IMR-90 (cell line): ENCODE results near the gene TMPRSS12. TPM values are rescaled to one million over a fixed set of nuclear protein-coding genes. Genes with fewer than 3 reads are reported as not detected.
"Not testable (repeated sequence)": the region's sequence is repeated elsewhere in the genome, so short reads cannot be mapped to it uniquely, and the experiment has no call there.

Source experiments
- ATAC-seq: fragments of 200-7000 bp; cut with Tn5 transposase; 2 replicates; pipeline ENCODE4 v1.9.1; 2020; ENCODE audit warnings: low read depth, mild to moderate bottlenecking, moderate library complexity
- BruUV-seq: library from RNA; stranded (reverse); fragments of 400-500 nt; replicated peaks from 2 replicates; lab custom pipeline; 2021; lab: Mats Ljungman, UMichigan
- CTCF ChIA-PET: fragments of 300-600 bp; formaldehyde crosslinking; extraction: SDS; loops from one replicate; lab custom pipeline; 2021; ENCODE audit warnings: antibody characterized with exemption; lab: Yijun Ruan, JAX
- POLR2A ChIA-PET: fragments of 300-600 bp; sonication (Branson Sonifier 250); formaldehyde crosslinking; loops from one replicate; lab custom pipeline; 2022; ENCODE audit warnings: antibody characterized with exemption; ENCODE audit not compliant: unreplicated experiment; lab: Charles Lee
- DNase-seq: peaks from one replicate; pipeline ENCODE4 v3.0.0; 2013
- H2AFZ ChIP-seq: replicated peaks from 2 replicates; pipeline ENCODE3; 2013; ENCODE audit warnings: low read length, mild to moderate bottlenecking; ENCODE audit not compliant: poor library complexity
- H2AK5ac ChIP-seq: 2 replicates; pipeline ENCODE4 v1.6.1; 2013; ENCODE audit warnings: low read depth, low read length, inconsistent platforms
- H2AK9ac ChIP-seq: replicated peaks from 2 replicates; pipeline ENCODE3; 2013; ENCODE audit warnings: mild to moderate bottlenecking, low read depth, low read length, moderate library complexity; ENCODE audit not compliant: poor library complexity
- H2BK120ac ChIP-seq: 2 replicates; pipeline ENCODE4 v1.6.1; 2013; ENCODE audit warnings: low read depth, low read length, inconsistent platforms
- H2BK15ac ChIP-seq: 3 replicates; pipeline ENCODE4 v1.6.1; 2013; ENCODE audit warnings: low read depth, low read length, inconsistent platforms
- H2BK20ac ChIP-seq: 2 replicates; pipeline ENCODE4 v1.6.1; 2013; ENCODE audit warnings: low read depth, mild to moderate bottlenecking, inconsistent platforms, low read length, moderate library complexity
- H2BK5ac ChIP-seq: 2 replicates; pipeline ENCODE4 v1.6.1; 2013; ENCODE audit warnings: mild to moderate bottlenecking, low read depth, low read length, inconsistent platforms; ENCODE audit not compliant: poor library complexity, severe bottlenecking
- H3K14ac ChIP-seq: replicated peaks from 2 replicates; pipeline ENCODE4 v1.6.1; 2013; ENCODE audit warnings: low read depth, low read length, inconsistent platforms
- H3K18ac ChIP-seq: 2 replicates; pipeline ENCODE4 v1.6.1; 2013; ENCODE audit warnings: low read depth, low read length, control low read depth
- H3K23ac ChIP-seq: 2 replicates; pipeline ENCODE4 v1.6.1; 2013; ENCODE audit warnings: low read depth, low read length, inconsistent platforms
- H3K27ac ChIP-seq: 2 replicates; pipeline ENCODE4 v1.5.1; 2013; ENCODE audit warnings: mild to moderate bottlenecking, control low read depth, low read length; ENCODE audit not compliant: insufficient read depth
- H3K27me3 ChIP-seq: 2 replicates; pipeline ENCODE4 v1.6.1; 2013; ENCODE audit warnings: low read length; ENCODE audit not compliant: control insufficient read depth, insufficient read depth
- H3K36me3 ChIP-seq: 2 replicates; pipeline ENCODE4 v1.6.1; 2013; ENCODE audit warnings: low read length, mixed read lengths; ENCODE audit not compliant: control insufficient read depth, insufficient read depth
- H3K4ac ChIP-seq: 2 replicates; pipeline ENCODE4 v1.6.1; 2013; ENCODE audit warnings: low read depth, low read length, inconsistent platforms
- H3K4me1 ChIP-seq: 2 replicates; pipeline ENCODE4 v1.6.1; 2013; ENCODE audit warnings: low read length, mixed read lengths; ENCODE audit not compliant: control insufficient read depth, insufficient read depth
- H3K4me2 ChIP-seq: 2 replicates; pipeline ENCODE4 v1.6.1; 2013; ENCODE audit warnings: low read depth, mild to moderate bottlenecking, control low read depth, low read length, moderate library complexity
- H3K4me3 ChIP-seq: 2 replicates; pipeline ENCODE4 v1.5.1; 2013; ENCODE audit warnings: low read depth, mild to moderate bottlenecking, control low read depth, low read length, moderate library complexity; ENCODE audit not compliant: insufficient read depth
- H3K56ac ChIP-seq: 2 replicates; pipeline ENCODE4 v1.6.1; 2013; ENCODE audit warnings: low read length, inconsistent platforms; ENCODE audit not compliant: insufficient read depth; ENCODE audit errors: extremely low read depth
- H3K79me1 ChIP-seq, 2 experiments: 2 replicates each; pipeline ENCODE4 v1.6.1; 2013; ENCODE audit warnings: low read length in 2 of 2, inconsistent platforms in 1 of 2, low read depth in 1 of 2
- H3K9ac ChIP-seq: 2 replicates; pipeline ENCODE4 v1.6.1; 2013; ENCODE audit warnings: low read depth, low read length, control low read depth
- H3K9me1 ChIP-seq: 2 replicates; pipeline ENCODE4 v1.6.1; 2013; ENCODE audit warnings: low read length, inconsistent platforms; ENCODE audit not compliant: insufficient read depth
- H3K9me3 ChIP-seq: 2 replicates; pipeline ENCODE4 v1.6.1; 2013; ENCODE audit warnings: low read length; ENCODE audit not compliant: control insufficient read depth, insufficient read depth
- H4K20me1 ChIP-seq: 2 replicates; pipeline ENCODE4 v1.6.1; 2013; ENCODE audit warnings: low read length, inconsistent platforms; ENCODE audit not compliant: insufficient read depth
- H4K5ac ChIP-seq: 2 replicates; pipeline ENCODE4 v1.6.1; 2013; ENCODE audit warnings: mild to moderate bottlenecking, low read depth, low read length, control low read depth
- H4K8ac ChIP-seq, 2 experiments: 2 replicates each; pipeline ENCODE4 v1.6.1; 2013; ENCODE audit warnings: low read depth in 2 of 2, low read length in 2 of 2, control low read depth in 1 of 2, inconsistent platforms in 1 of 2
- H4K91ac ChIP-seq: 2 replicates; pipeline ENCODE4 v1.6.1; 2013; ENCODE audit warnings: low read depth, low read length, inconsistent platforms; ENCODE audit not compliant: insufficient read depth
- WGBS, 2 experiments: methylation state at CpG; one replicate each; pipeline versions ENCODE4 v1.1.5 to v1.1.7; 2013; ENCODE audit warnings: missing lambda C conversion rate in 2 of 2; ENCODE audit not compliant: insufficient read length in 1 of 2; ENCODE audit errors: extremely low coverage in 2 of 2; 5-methylcytosine and 5-hydroxymethylcytosine counted together
- dilution Hi-C: fragments of 300-500 bp; cut with HindIII; formaldehyde crosslinking; loops from one replicate; pipeline ENCODE4 v1.14.3; 2018; ENCODE audit warnings: low sequenced_read_pairs; ENCODE audit not compliant: unreplicated experiment
- in situ Hi-C: fragments of 300-500 bp; cut with MboI; formaldehyde crosslinking; loops from 3 replicates; pipeline ENCODE4 v1.14.3; 2019; ENCODE audit warnings: low sequenced_read_pairs, inconsistent platforms, mixed read lengths
- intact Hi-C: fragments of 100-400 bp; cut with micrococcal nuclease; formaldehyde crosslinking; loops from 2 replicates; pipeline ENCODE4 v1.10.0; 2022
- polyA plus RNA-seq, 3 experiments: library from polyadenylated mRNA; depleted of rRNA; stranded (reverse); fragments of >200 nt; gene quantifications; 2 replicates each; pipeline ENCODE4 v1.2.3, GENCODE V29; 2012; ENCODE audit warnings: low replicate concordance in 1 of 3
- total RNA-seq: library from RNA; depleted of rRNA; stranded (reverse); fragments of >200 nt; gene quantifications from 2 replicates; pipeline ENCODE4 v1.2.3, GENCODE V29; 2012

The TMPRSS12 gene
- total and polyA plus RNA-seq, 2 of the 4 experiments (the other 2 are of a cell fraction): not detected

- DNase-seq, H3K4me1 ChIP-seq, H3K9me3 ChIP-seq, POLR2A ChIA-PET, H3K56ac ChIP-seq, H3K9ac ChIP-seq, H2BK120ac ChIP-seq, H3K27ac ChIP-seq, H4K5ac ChIP-seq, H4K8ac ChIP-seq, dilution Hi-C loops, H2AK9ac ChIP-seq, in situ Hi-C loops, H3K4me2 ChIP-seq, H2AFZ ChIP-seq, intact Hi-C loops, H3K9me1 ChIP-seq, H2BK15ac ChIP-seq, H3K18ac ChIP-seq, ATAC-seq, H3K23ac ChIP-seq, H3K4ac ChIP-seq, H2BK5ac ChIP-seq, BruUV-seq, CTCF ChIA-PET, H3K4me3 ChIP-seq, H4K20me1 ChIP-seq, H3K27me3 ChIP-seq, H2BK20ac ChIP-seq, H2AK5ac ChIP-seq, H4K91ac ChIP-seq, H3K14ac ChIP-seq: not testable (repeated sequence)
- H3K36me3 ChIP-seq: peaks cover 19% of the 10 kb centered on the region
- H3K79me1 ChIP-seq: peaks cover 7 to 15% of the 10 kb centered on the region in 2 experiments; a peak in 3 of 4 replicates
- WGBS, 2 experiments: 100% methylated on average over 1 of the region's 4 CpGs; no CpG with 5 or more reads in 1 of the 2 experiments
Observed at GRCh38 chr12:50809131-50809530, 33.6 kb upstream of the TMPRSS12 start.

- POLR2A ChIA-PET, BruUV-seq: not testable (repeated sequence)
Observed at GRCh38 chr12:50814921-50815320, 27.8 kb upstream of the TMPRSS12 start.

More at GRCh38 chr12:50814921-50815320, 27.8 kb upstream of the TMPRSS12 start:
- DNase-seq, H3K18ac ChIP-seq, H2BK20ac ChIP-seq, H3K9ac ChIP-seq, H3K9me1 ChIP-seq, H2BK120ac ChIP-seq, in situ Hi-C loops, H3K23ac ChIP-seq, H4K91ac ChIP-seq, H2AK5ac ChIP-seq, ATAC-seq, dilution Hi-C loops, H4K5ac ChIP-seq, H2AFZ ChIP-seq, H3K27me3 ChIP-seq, H4K8ac ChIP-seq, intact Hi-C loops, H4K20me1 ChIP-seq, H3K4me3 ChIP-seq, H3K56ac ChIP-seq, H3K4me1 ChIP-seq, H3K4ac ChIP-seq, H3K27ac ChIP-seq, H2AK9ac ChIP-seq, H3K14ac ChIP-seq, H3K4me2 ChIP-seq, H2BK15ac ChIP-seq, H2BK5ac ChIP-seq, H3K9me3 ChIP-seq: not testable (repeated sequence)
- CTCF ChIA-PET: interaction anchor here (0.6 to 1.5 kb wide), 4 partner anchors 25 to 572 kb away, joined by 3 read pairs; no protein-coding TSS in a partner anchor
- WGBS, 2 experiments: no CpG with 5 or more reads among the region's 7 CpGs
- Histone ChIP-seq H3K79me1 (peaks cover 3 to 10% of the 10 kb centered on the region in 2 experiments; a peak in 2 of 4 replicates), H3K36me3 (peaks cover 29% of the 10 kb centered on the region)
